GM13976 (cell line): Measurements from ENCODE around the gene MCEE.
A peak's percentile ranks its signal among the peaks of the same experiment; 100 is the strongest.

Source experiments
- DNase-seq: peaks from one replicate; pipeline ENCODE4 v3.0.0; 2012; ENCODE audit warnings: low spot score
- in situ Hi-C: fragments of 300-500 bp; cut with MboI; formaldehyde crosslinking; loops from one replicate; pipeline ENCODE4 v1.12.0; 2022; ENCODE audit warnings: low sequenced_read_pairs, mixed read lengths, inconsistent platforms; ENCODE audit not compliant: unreplicated experiment
- TF ChIP-seq, protein P1 (sequence below): IDR thresholded peaks from 2 replicates; pipeline ENCODE4 v1.5.1; 2012; ENCODE audit warnings: borderline replicate concordance, mild to moderate bottlenecking; ENCODE audit not compliant: insufficient read depth; ENCODE audit errors: extremely low read depth, missing control alignments, control extremely low read depth

The MCEE gene

DNA sequence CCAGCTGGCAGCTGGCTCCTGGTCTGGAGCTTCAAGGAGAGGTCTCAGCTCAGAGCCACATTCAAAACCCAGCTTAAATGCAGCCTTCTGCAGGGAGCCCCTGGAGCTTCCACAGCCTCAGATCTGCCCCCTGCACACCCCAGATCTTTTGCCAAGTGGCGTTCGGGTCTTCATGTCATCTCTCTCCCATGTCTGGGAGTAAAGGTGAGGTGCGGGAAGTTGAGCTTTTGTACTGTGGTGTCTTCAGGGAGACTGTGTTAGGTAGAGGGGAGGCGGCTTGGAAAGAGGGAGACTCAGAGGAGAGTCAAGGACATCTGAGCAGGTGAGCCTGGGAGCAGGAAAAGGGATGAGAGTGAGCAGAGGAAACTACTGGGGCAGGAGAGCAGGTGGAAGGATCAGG, 25.8 kb upstream of the MCEE start:
- in situ Hi-C loops: no loop called here
- TF ChIP-seq, protein P1, sequence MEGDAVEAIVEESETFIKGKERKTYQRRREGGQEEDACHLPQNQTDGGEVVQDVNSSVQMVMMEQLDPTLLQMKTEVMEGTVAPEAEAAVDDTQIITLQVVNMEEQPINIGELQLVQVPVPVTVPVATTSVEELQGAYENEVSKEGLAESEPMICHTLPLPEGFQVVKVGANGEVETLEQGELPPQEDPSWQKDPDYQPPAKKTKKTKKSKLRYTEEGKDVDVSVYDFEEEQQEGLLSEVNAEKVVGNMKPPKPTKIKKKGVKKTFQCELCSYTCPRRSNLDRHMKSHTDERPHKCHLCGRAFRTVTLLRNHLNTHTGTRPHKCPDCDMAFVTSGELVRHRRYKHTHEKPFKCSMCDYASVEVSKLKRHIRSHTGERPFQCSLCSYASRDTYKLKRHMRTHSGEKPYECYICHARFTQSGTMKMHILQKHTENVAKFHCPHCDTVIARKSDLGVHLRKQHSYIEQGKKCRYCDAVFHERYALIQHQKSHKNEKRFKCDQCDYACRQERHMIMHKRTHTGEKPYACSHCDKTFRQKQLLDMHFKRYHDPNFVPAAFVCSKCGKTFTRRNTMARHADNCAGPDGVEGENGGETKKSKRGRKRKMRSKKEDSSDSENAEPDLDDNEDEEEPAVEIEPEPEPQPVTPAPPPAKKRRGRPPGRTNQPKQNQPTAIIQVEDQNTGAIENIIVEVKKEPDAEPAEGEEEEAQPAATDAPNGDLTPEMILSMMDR: no peak
- DNase-seq: peak; percentile 15

DNA sequence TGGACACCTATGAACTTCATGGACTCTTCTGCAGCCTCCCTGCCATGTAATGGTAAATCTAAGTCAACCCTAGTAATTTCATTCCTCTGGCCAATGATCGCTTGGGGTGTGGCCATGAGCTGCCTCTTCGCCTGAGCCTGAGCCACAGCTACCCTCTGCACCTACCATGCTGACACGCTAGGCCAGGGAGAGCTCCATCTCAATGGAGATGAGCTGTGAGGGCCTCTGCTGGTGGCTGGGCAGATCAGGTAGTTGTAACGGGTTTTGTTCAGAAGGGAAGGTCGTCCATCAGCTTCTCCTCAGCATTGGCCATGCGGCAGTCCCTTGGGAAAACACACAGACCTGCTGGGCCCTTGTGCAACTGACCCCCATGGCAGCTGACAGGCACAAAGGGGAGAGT, 24.8 kb upstream of the MCEE start:
- TF ChIP-seq, protein P1: peak; percentile 61
- in situ Hi-C loops: no loop called here
- DNase-seq: peak; percentile 80

GRCh38 chr2:71154279-71154678, 24.2 kb upstream of the MCEE start:
- in situ Hi-C loops: no loop called here
- TF ChIP-seq, protein P1: no peak
- no peak for DNase-seq

GRCh38 chr2:71153585-71154224, 23.7 kb upstream of the MCEE start:
- no peak for DNase-seq
- in situ Hi-C loops: no loop called here
- TF ChIP-seq, protein P1: no peak

- in situ Hi-C loops: no loop called here
- no peak for DNase-seq
- TF ChIP-seq, protein P1: no peak
These were observed 21.6 kb upstream of the MCEE start for GRCh38 chr2:71151620-71152019.

GRCh38 chr2:71150082-71150816, 20.2 kb upstream of the MCEE start:
- in situ Hi-C loops: no loop called here
- DNase-seq: no peak
- TF ChIP-seq, protein P1: no peak
